C4-2B (cell line): ENCODE results near the gene LRP5.

Source experiments
- H3K27ac ChIP-seq: fragments of 450-650 bp; 2 replicates; pipeline ENCODE4 v1.5.1; 2017
- ZFX ChIP-seq: fragments of 450-650 bp; IDR thresholded peaks from 2 replicates; pipeline ENCODE4 v1.6.1; 2017
- TF ChIP-seq, protein P1 (sequence below): fragments of 450-650 bp; conservative IDR thresholded peaks from 2 replicates; pipeline ENCODE4 v1.5.1; 2017; ENCODE audit warnings: mild to moderate bottlenecking

Gene LRP5

DNA sequence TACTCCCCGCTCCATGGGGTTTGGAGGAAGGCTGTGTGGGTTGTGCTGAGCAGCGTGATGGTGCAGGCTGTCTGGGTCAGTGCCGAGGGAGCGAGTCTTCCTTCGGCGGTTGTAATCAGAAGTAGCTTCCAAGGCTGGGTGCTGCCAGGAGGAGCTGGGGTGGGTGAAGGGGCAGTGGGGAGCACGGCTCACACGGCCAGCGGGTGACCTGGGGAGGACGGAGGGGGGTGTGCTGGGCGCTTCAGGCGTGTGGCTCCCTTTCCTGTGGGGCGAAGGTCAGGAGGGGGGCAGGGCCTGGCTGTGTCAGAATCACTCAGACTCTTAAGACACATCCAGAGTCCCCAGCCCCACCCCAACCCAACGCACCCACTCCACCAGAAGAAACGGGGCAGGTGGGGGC lies 60.2 kb downstream of the LRP5 start:
- H3K27ac ChIP-seq = no peak overlapping the region
- TF ChIP-seq ZFX = no peak

DNA sequence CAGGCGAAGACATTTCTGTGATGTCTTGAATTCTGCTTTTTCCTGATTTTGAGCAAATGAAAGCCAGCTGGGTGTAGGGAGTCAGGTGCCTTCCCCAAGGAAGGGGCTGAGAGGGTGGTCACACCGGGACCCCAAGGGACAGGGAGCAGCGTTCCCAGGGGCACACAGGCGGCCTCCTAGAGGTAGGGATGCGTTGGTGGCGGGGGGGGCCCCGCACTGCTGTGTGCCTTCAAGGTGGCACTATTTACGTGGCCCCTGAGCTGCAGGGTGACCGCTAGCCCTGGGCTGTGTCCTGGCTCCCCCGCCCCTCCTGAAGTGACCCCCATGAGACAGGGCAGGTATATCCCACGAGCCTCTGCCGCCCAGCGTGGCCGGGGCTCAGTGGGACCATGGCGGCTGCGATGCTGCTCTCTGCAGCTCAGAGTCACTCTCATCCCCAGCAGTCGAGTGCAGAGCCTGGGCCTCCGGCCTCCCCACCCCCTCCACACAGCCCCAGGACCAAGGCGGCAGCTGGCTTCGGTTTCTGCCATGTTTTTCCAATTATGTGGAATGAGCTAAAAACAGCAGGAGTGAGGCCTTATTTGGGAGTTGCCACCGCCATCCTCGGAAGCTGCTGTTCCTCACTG lies 60.9 kb downstream of the LRP5 start:
- H3K27ac ChIP-seq = peak overlapping the region; percentile 32; the same call in 1 of the 2 replicates

DNA sequence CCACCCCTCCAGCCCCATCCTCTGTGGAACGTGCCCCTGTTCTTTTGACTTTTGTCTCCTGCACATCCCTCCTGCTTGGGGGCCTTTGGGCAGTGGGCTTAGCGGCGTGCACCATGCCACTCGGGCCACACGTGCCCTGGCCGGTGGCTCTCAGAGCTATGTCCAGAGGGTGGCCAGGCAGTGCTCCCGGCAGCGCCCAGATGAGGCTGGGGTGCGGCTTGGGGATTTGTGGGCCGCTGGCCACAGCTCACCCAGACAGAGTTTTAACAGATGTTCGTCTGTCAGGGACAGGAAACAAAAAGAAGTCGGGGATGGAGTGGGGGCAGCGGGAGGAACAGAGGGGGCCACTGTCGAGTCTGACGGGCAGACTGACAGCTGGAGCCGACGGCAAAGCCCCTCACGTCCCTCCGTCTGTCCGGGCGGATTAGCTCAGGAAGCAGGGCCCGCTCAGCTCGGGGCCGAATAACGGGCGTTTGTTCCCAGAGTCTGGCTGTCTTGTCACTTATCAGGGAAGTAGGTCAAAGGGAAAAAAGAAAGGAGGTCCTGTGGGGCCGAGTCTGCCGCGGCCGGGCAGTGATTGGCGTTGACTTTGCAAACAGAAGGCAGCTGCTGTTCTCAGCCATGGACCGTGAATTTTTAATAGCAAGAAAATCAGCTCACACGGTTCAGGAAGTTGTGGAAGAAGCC lies 61.6 kb downstream of the LRP5 start:
- peak overlapping the region; percentile 32 for H3K27ac ChIP-seq
- TF ChIP-seq, protein P1, sequence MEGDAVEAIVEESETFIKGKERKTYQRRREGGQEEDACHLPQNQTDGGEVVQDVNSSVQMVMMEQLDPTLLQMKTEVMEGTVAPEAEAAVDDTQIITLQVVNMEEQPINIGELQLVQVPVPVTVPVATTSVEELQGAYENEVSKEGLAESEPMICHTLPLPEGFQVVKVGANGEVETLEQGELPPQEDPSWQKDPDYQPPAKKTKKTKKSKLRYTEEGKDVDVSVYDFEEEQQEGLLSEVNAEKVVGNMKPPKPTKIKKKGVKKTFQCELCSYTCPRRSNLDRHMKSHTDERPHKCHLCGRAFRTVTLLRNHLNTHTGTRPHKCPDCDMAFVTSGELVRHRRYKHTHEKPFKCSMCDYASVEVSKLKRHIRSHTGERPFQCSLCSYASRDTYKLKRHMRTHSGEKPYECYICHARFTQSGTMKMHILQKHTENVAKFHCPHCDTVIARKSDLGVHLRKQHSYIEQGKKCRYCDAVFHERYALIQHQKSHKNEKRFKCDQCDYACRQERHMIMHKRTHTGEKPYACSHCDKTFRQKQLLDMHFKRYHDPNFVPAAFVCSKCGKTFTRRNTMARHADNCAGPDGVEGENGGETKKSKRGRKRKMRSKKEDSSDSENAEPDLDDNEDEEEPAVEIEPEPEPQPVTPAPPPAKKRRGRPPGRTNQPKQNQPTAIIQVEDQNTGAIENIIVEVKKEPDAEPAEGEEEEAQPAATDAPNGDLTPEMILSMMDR = no peak
- TF ChIP-seq ZFX = no peak

More for the DNA sequence above, 60.9 kb downstream of the LRP5 start:
- TF ChIP-seq, protein P1 = no peak
- no peak for TF ChIP-seq ZFX

- peak overlapping the region; percentile 32 for H3K27ac ChIP-seq
- TF ChIP-seq, protein P1 = no peak
- TF ChIP-seq ZFX = no peak
Measured at GRCh38 chr11:68374531-68374930, 62.1 kb downstream of the LRP5 start.

GRCh38 chr11:68375337-68375736 lies 62.9 kb downstream of the LRP5 start:
- no peak for TF ChIP-seq ZFX
- TF ChIP-seq, protein P1 = no peak
- no peak overlapping the region; the same call in 1 of the 2 replicates for H3K27ac ChIP-seq

GRCh38 chr11:68375766-68376165 lies 63.4 kb downstream of the LRP5 start:
- no peak for TF ChIP-seq ZFX
- TF ChIP-seq, protein P1 = no peak
- no peak overlapping the region for H3K27ac ChIP-seq

DNA sequence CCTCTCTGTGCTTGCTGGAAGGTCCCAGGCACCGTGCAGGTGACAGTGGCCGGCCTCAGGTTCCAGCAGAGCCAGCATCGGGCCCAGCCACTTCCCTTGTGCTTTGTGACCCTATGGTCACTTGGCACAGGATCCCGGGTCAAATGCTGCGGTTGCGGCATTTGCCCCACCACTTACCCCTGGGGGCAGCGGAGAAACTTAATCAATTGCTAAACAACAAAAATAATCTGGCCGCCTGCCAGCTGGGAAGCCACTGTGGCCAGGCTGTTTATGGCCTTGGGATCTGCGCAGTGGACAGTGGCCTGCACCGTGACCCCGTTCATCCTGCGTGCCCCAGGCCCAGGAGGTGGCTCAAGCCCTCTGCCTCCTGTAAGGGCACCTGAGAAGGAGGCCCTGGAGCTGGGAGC lies 65.0 kb downstream of the LRP5 start:
- no peak overlapping the region for H3K27ac ChIP-seq
- TF ChIP-seq, protein P1 = no peak
- no peak for TF ChIP-seq ZFX

DNA sequence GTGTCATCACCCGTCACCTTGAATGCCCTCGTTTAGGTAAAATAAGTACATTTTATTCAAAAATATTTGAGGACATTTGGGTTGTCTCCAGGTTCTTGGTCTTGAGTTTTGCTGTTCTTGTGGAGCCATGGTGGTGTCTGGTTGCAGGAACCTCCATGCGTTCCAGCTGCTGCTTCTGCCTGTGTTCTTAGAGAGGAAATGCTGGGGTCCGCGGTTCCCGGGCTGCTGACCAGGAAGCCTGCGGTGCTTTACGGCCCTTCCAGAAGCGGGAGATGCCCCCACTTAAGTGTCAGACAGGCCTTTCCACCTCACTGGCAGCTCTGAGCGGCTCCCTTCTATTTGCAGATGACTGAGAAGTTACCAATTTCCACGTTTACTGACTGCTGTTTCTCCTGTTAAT lies 66.8 kb downstream of the LRP5 start:
- peak overlapping the region; percentile 76 for H3K27ac ChIP-seq

More for the DNA sequence above, 66.8 kb downstream of the LRP5 start:
- TF ChIP-seq ZFX = no peak
- TF ChIP-seq, protein P1 = no peak
